ENCODE results near the gene TSPYL4. TPM values are rescaled to one million over a fixed set of nuclear protein-coding genes. Genes with fewer than 3 reads are reported as not detected.

The TSPYL4 gene
- total RNA-seq, 1 experiment from 2014 or later: 15.3 TPM

DNA sequence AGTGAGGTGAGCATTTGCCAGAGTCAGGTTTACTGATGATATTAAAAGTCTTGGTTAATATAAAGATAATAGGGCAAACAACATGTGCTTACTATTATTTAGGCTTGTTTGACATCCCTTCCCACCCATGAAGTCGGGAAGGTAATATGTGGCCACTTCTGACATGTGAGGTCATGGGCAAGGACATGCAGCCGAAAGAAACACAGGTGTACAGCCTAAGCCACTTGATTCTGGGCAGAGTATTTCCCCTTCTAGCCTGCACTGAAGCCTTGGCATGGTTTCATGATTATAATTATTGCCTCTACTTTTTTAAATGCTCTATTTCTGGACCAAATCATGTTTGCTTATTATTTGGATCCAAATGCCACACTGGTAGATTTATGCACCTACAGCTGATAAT is 52.3 kb downstream of the TSPYL4 start:
- H3K36me3 Mint-ChIP-seq: no peaks in the 10 kb centered on the region
- no peak for ATAC-seq
- DNase-seq (ENCODE audit: low spot score): no peak
- ChIA-PET CTCF (no interaction called here), POLR2A (no interaction called here)
- H3K4me3 Mint-ChIP-seq: no peak overlapping the region
- TF ChIP-seq RELA (CRISPR knock-in tag; IDR thresholded peaks at IDR 0.05; ENCODE audit: borderline replicate concordance) (no peak), SOX15 (CRISPR knock-in tag; IDR thresholded peaks at IDR 0.05) (no peak), KAT7 (CRISPR knock-in tag; IDR thresholded peaks at IDR 0.05; ENCODE audit: borderline replicate concordance) (no peak)
- TF ChIP-seq, protein P1, sequence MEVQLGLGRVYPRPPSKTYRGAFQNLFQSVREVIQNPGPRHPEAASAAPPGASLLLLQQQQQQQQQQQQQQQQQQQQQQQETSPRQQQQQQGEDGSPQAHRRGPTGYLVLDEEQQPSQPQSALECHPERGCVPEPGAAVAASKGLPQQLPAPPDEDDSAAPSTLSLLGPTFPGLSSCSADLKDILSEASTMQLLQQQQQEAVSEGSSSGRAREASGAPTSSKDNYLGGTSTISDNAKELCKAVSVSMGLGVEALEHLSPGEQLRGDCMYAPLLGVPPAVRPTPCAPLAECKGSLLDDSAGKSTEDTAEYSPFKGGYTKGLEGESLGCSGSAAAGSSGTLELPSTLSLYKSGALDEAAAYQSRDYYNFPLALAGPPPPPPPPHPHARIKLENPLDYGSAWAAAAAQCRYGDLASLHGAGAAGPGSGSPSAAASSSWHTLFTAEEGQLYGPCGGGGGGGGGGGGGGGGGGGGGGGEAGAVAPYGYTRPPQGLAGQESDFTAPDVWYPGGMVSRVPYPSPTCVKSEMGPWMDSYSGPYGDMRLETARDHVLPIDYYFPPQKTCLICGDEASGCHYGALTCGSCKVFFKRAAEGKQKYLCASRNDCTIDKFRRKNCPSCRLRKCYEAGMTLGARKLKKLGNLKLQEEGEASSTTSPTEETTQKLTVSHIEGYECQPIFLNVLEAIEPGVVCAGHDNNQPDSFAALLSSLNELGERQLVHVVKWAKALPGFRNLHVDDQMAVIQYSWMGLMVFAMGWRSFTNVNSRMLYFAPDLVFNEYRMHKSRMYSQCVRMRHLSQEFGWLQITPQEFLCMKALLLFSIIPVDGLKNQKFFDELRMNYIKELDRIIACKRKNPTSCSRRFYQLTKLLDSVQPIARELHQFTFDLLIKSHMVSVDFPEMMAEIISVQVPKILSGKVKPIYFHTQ (CRISPR knock-in tag; IDR thresholded peaks at IDR 0.05): no peak
- TF ChIP-seq, protein P2, sequence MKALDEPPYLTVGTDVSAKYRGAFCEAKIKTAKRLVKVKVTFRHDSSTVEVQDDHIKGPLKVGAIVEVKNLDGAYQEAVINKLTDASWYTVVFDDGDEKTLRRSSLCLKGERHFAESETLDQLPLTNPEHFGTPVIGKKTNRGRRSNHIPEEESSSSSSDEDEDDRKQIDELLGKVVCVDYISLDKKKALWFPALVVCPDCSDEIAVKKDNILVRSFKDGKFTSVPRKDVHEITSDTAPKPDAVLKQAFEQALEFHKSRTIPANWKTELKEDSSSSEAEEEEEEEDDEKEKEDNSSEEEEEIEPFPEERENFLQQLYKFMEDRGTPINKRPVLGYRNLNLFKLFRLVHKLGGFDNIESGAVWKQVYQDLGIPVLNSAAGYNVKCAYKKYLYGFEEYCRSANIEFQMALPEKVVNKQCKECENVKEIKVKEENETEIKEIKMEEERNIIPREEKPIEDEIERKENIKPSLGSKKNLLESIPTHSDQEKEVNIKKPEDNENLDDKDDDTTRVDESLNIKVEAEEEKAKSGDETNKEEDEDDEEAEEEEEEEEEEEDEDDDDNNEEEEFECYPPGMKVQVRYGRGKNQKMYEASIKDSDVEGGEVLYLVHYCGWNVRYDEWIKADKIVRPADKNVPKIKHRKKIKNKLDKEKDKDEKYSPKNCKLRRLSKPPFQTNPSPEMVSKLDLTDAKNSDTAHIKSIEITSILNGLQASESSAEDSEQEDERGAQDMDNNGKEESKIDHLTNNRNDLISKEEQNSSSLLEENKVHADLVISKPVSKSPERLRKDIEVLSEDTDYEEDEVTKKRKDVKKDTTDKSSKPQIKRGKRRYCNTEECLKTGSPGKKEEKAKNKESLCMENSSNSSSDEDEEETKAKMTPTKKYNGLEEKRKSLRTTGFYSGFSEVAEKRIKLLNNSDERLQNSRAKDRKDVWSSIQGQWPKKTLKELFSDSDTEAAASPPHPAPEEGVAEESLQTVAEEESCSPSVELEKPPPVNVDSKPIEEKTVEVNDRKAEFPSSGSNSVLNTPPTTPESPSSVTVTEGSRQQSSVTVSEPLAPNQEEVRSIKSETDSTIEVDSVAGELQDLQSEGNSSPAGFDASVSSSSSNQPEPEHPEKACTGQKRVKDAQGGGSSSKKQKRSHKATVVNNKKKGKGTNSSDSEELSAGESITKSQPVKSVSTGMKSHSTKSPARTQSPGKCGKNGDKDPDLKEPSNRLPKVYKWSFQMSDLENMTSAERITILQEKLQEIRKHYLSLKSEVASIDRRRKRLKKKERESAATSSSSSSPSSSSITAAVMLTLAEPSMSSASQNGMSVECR (CRISPR knock-in tag; IDR thresholded peaks at IDR 0.05; ENCODE audit: borderline replicate concordance): no peak
- TF ChIP-seq, protein P3, sequence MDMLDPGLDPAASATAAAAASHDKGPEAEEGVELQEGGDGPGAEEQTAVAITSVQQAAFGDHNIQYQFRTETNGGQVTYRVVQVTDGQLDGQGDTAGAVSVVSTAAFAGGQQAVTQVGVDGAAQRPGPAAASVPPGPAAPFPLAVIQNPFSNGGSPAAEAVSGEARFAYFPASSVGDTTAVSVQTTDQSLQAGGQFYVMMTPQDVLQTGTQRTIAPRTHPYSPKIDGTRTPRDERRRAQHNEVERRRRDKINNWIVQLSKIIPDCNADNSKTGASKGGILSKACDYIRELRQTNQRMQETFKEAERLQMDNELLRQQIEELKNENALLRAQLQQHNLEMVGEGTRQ (CRISPR knock-in tag; IDR thresholded peaks at IDR 0.05): no peak
- no peaks in the 10 kb centered on the region for H3K4me1 Mint-ChIP-seq
- H3K27ac Mint-ChIP-seq: no peak overlapping the region
- H3K27me3 Mint-ChIP-seq (ENCODE audit: low read depth): no peaks in the 10 kb centered on the region
- no peaks in the 10 kb centered on the region for H3K9me3 Mint-ChIP-seq

DNA sequence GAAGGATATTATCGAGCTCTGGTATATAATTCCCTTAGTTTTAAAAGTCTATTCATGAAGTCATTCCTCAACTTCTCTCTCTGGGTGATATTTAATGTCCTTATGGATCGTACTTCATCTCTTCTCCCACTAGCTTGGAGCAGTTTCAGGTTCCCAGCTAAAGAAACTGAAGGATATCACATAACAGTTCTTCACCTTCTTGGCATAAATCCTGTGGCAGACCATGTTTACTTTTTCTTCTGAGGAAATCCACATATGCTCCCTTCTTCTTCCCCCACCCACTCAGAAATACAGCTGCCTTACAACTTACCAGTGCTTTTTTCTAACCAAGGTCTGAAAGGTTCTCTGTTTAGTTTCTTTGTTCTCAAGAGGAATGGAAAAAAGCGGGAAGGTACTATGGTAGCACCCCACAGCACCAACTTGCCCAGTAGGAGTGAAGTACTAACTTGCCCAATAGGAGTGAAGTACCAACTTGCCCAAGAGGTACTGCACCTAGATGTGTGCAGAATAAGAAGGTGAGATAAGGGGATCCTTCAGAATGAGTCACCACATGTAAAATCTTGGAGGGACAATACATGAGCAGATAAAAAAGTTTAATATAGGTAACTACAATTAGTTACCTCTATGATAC is 53.1 kb downstream of the TSPYL4 start:
- H3K27me3 Mint-ChIP-seq (ENCODE audit: low read depth): no peaks in the 10 kb centered on the region
- no peak overlapping the region for H3K4me3 Mint-ChIP-seq
- no peak for ATAC-seq
- H3K36me3 Mint-ChIP-seq: no peaks in the 10 kb centered on the region
- no peak overlapping the region for H3K27ac Mint-ChIP-seq
- no peak for DNase-seq (ENCODE audit: low spot score)
- no peaks in the 10 kb centered on the region for H3K4me1 Mint-ChIP-seq
- no peaks in the 10 kb centered on the region for H3K9me3 Mint-ChIP-seq
- ChIA-PET CTCF (no interaction called here), POLR2A (no interaction called here)
- no peak for TF ChIP-seq SOX15 (CRISPR knock-in tag; IDR thresholded peaks at IDR 0.05)
- TF ChIP-seq, protein P4, sequence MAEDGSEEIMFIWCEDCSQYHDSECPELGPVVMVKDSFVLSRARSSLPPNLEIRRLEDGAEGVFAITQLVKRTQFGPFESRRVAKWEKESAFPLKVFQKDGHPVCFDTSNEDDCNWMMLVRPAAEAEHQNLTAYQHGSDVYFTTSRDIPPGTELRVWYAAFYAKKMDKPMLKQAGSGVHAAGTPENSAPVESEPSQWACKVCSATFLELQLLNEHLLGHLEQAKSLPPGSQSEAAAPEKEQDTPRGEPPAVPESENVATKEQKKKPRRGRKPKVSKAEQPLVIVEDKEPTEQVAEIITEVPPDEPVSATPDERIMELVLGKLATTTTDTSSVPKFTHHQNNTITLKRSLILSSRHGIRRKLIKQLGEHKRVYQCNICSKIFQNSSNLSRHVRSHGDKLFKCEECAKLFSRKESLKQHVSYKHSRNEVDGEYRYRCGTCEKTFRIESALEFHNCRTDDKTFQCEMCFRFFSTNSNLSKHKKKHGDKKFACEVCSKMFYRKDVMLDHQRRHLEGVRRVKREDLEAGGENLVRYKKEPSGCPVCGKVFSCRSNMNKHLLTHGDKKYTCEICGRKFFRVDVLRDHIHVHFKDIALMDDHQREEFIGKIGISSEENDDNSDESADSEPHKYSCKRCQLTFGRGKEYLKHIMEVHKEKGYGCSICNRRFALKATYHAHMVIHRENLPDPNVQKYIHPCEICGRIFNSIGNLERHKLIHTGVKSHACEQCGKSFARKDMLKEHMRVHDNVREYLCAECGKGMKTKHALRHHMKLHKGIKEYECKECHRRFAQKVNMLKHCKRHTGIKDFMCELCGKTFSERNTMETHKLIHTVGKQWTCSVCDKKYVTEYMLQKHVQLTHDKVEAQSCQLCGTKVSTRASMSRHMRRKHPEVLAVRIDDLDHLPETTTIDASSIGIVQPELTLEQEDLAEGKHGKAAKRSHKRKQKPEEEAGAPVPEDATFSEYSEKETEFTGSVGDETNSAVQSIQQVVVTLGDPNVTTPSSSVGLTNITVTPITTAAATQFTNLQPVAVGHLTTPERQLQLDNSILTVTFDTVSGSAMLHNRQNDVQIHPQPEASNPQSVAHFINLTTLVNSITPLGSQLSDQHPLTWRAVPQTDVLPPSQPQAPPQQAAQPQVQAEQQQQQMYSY (CRISPR knock-in tag; IDR thresholded peaks at IDR 0.05): no peak
- no peak for TF ChIP-seq TP53 (CRISPR knock-in tag; IDR thresholded peaks at IDR 0.05)
- no peak for TF ChIP-seq NFYB (CRISPR knock-in tag; conservative IDR thresholded peaks at IDR 0.05; ENCODE audit: low read depth)
- no peak for TF ChIP-seq MYBL2 (CRISPR knock-in tag; IDR thresholded peaks at IDR 0.05)

Other genes with a start within 250 kb of the TSPYL4 start
- 0.13 to 0.18 TPM (median 0.16 TPM) in 3 replicates for gene FRK, start 193.2 kb downstream of the TSPYL4 start, total RNA-seq (2021)
- gene NT5DC1, start 153.2 kb downstream of the TSPYL4 start, total RNA-seq (2021): 67.1 to 70.1 TPM (median 67.9 TPM) in 3 replicates
- 0.07 to 0.32 TPM in 2 of 3 replicates, not detected in the other for gene COL10A1, start 127.9 kb downstream of the TSPYL4 start, total RNA-seq (2021)
- 62.4 to 68.6 TPM (median 64.3 TPM) in 3 replicates for gene TSPYL1, start 25.9 kb upstream of the TSPYL4 start, total RNA-seq (2021)
- 66.3 to 78.3 TPM (median 71.2 TPM) in 3 replicates for gene DSE, start 116.9 kb upstream of the TSPYL4 start, total RNA-seq (2021)
- gene CALHM6, start 207.3 kb upstream of the TSPYL4 start, total RNA-seq (2021): 0.21 to 1.4 TPM (median 0.44 TPM) in 3 replicates